Measurements from ENCODE around the gene SSBP4. TPM values are rescaled to one million over a fixed set of nuclear protein-coding genes. Genes with fewer than 3 reads are reported as not detected.

Gene SSBP4
- total and polyA plus RNA-seq, 2 experiments from 2014 or later: 72.6 to 156 TPM

GRCh38 chr19:18420930-18421329, 1.7 kb downstream of the SSBP4 start:
- Histone ChIP-seq H3K4me1 (ENCODE audit: insufficient read depth) (peaks cover 52% of the 10 kb centered on the region), H3K27me3 (no peaks in the 10 kb centered on the region), H4K20me1 (ENCODE audit: insufficient read depth, poor library complexity, severe bottlenecking) (peaks cover 38% of the 10 kb centered on the region), H3K4me2 (peak overlapping the region; percentile 91), H3K79me2 (peaks cover 62% of the 10 kb centered on the region), H3K9me3 (ENCODE audit: low read depth) (no peaks in the 10 kb centered on the region), H3K36me3 (replicated peaks; ENCODE audit: insufficient read depth, low read depth) (no peaks in the 10 kb centered on the region), H2AFZ (no peak overlapping the region), H3K27ac (peak overlapping the region; percentile 99), H3K4me3 (no peak overlapping the region), H3K9me2 (replicated peaks; ENCODE audit: insufficient read depth) (no peaks in the 10 kb centered on the region)
- TF ChIP-seq EZH2 (IDR thresholded peaks at IDR 0.05; ENCODE audit: borderline replicate concordance): no peak
- TF ChIP-seq EZH2phosphoT487 (IDR thresholded peaks at IDR 0.05; ENCODE audit: low read depth, severe bottlenecking, unreplicated experiment): no peak
- TF ChIP-seq, protein P1, sequence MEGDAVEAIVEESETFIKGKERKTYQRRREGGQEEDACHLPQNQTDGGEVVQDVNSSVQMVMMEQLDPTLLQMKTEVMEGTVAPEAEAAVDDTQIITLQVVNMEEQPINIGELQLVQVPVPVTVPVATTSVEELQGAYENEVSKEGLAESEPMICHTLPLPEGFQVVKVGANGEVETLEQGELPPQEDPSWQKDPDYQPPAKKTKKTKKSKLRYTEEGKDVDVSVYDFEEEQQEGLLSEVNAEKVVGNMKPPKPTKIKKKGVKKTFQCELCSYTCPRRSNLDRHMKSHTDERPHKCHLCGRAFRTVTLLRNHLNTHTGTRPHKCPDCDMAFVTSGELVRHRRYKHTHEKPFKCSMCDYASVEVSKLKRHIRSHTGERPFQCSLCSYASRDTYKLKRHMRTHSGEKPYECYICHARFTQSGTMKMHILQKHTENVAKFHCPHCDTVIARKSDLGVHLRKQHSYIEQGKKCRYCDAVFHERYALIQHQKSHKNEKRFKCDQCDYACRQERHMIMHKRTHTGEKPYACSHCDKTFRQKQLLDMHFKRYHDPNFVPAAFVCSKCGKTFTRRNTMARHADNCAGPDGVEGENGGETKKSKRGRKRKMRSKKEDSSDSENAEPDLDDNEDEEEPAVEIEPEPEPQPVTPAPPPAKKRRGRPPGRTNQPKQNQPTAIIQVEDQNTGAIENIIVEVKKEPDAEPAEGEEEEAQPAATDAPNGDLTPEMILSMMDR (IDR thresholded peaks at IDR 0.05; ENCODE audit: poor library complexity): no peak
- WGBS (ENCODE audit: low lambda C conversion rate, missing lambda C conversion rate): 54% methylated on average over 2 of the region's 2 CpGs
- no peak for DNase-seq (ENCODE audit: low spot score)

GRCh38 chr19:18421371-18421959, 2.3 kb downstream of the SSBP4 start:
- Histone ChIP-seq H4K20me1 (ENCODE audit: insufficient read depth, poor library complexity, severe bottlenecking) (peaks cover 40% of the 10 kb centered on the region), H3K36me3 (replicated peaks; ENCODE audit: insufficient read depth, low read depth) (no peaks in the 10 kb centered on the region), H3K27ac (no peak overlapping the region), H3K4me3 (no peak overlapping the region), H3K27me3 (no peaks in the 10 kb centered on the region), H3K9me3 (ENCODE audit: low read depth) (no peaks in the 10 kb centered on the region), H2AFZ (no peak overlapping the region), H3K4me1 (ENCODE audit: insufficient read depth) (peaks cover 47% of the 10 kb centered on the region), H3K79me2 (peaks cover 65% of the 10 kb centered on the region), H3K9me2 (replicated peaks; ENCODE audit: insufficient read depth) (no peaks in the 10 kb centered on the region), H3K4me2 (peak overlapping the region; percentile 91)
- no peak for DNase-seq (ENCODE audit: low spot score)
- no peak for TF ChIP-seq EZH2phosphoT487 (IDR thresholded peaks at IDR 0.05; ENCODE audit: low read depth, severe bottlenecking, unreplicated experiment)
- TF ChIP-seq, protein P1 (IDR thresholded peaks at IDR 0.05; ENCODE audit: poor library complexity): no peak
- TF ChIP-seq EZH2 (IDR thresholded peaks at IDR 0.05; ENCODE audit: borderline replicate concordance): no peak
- WGBS (ENCODE audit: low lambda C conversion rate, missing lambda C conversion rate): 92% methylated on average over 12 of the region's 12 CpGs

DNA sequence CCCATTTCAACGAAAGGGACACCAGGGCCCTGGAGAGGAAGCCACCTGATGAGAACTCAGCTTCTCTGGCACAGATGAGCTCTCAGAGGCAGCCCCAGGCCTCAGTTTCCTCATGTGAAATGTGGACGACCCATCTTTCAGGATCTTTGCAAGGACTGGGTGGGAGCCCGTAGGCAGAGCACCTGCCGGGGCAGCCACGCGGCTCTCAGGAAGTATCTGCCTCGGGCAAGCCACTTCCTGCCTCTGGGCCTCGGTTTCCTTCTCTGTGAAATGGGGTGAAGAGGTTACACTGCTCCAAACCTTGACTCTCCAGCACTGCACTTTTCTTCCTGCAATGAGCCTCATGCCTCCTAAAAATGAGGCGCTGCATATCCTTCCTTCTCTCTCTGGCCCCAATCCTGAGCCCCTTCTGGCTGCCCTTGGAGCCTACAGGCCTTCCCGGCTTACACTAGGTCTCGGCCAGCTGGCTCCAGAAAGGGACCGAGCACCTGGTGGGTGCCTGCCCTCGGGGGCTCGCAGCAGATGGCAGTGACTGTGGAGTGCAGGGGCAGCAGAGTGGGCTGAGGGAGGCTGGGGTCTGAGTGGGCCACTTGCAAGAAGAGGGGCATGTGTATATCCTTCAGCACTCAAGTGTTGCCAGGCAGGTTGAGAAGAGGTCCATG, 3.5 kb downstream of the SSBP4 start:
- Histone ChIP-seq H3K27ac (no peak overlapping the region), H3K4me2 (no peak overlapping the region), H3K9me3 (ENCODE audit: low read depth) (no peaks in the 10 kb centered on the region), H3K4me3 (no peak overlapping the region), H3K4me1 (ENCODE audit: insufficient read depth) (peaks cover 37% of the 10 kb centered on the region), H3K27me3 (no peaks in the 10 kb centered on the region), H3K9me2 (replicated peaks; ENCODE audit: insufficient read depth) (no peaks in the 10 kb centered on the region), H3K79me2 (peaks cover 65% of the 10 kb centered on the region), H2AFZ (no peak overlapping the region), H3K36me3 (replicated peaks; ENCODE audit: insufficient read depth, low read depth) (no peaks in the 10 kb centered on the region), H4K20me1 (ENCODE audit: insufficient read depth, poor library complexity, severe bottlenecking) (peaks cover 40% of the 10 kb centered on the region)
- no peak for DNase-seq (ENCODE audit: low spot score)
- WGBS (ENCODE audit: low lambda C conversion rate, missing lambda C conversion rate): 96% methylated on average over 14 of the region's 14 CpGs
- TF ChIP-seq, protein P1 (IDR thresholded peaks at IDR 0.05; ENCODE audit: poor library complexity): no peak
- TF ChIP-seq EZH2 (IDR thresholded peaks at IDR 0.05; ENCODE audit: borderline replicate concordance) (no peak), EZH2phosphoT487 (IDR thresholded peaks at IDR 0.05; ENCODE audit: low read depth, severe bottlenecking, unreplicated experiment) (no peak)

Measured in hepatocyte (in vitro differentiated cells).